GM23338 (cell line): ENCODE data around the gene ZFHX3. TPM values are rescaled to one million over a fixed set of nuclear protein-coding genes. Genes with fewer than 3 reads are reported as not detected.

Experiments used
- ATAC-seq: fragments of 200-7000 bp; cut with Tn5 transposase; 3 replicates; pipeline ENCODE4 v1.9.1; 2020
- DNase-seq: peaks from one replicate; pipeline ENCODE4 v3.0.0-alpha.2; 2015; ENCODE audit warnings: low spot score
- H2AFZ ChIP-seq: fragments of 200-600 bp; sonication (generic); 2 replicates; pipeline ENCODE4 v1.8.0; 2016; ENCODE audit warnings: antibody characterized with exemption, mild to moderate bottlenecking, moderate library complexity
- H3F3A ChIP-seq: fragments of 200-600 bp; sonication (generic); replicated peaks from 2 replicates; pipeline ENCODE4 v1.8.0; 2017; ENCODE audit warnings: antibody characterized with exemption, mixed run types, low read depth
- H3K27ac ChIP-seq: fragments of 200-600 bp; sonication (generic); 2 replicates; pipeline ENCODE4 v1.6.1; 2016; ENCODE audit warnings: low read depth
- H3K27me3 ChIP-seq: fragments of 200-600 bp; sonication (generic); 2 replicates; pipeline ENCODE4 v1.8.0; 2016; ENCODE audit warnings: mild to moderate bottlenecking, mixed run types, moderate library complexity; ENCODE audit not compliant: insufficient read depth
- H3K36me3 ChIP-seq: fragments of 200-600 bp; sonication (generic); 2 replicates; pipeline ENCODE4 v1.8.0; 2016; ENCODE audit warnings: mild to moderate bottlenecking; ENCODE audit not compliant: insufficient read depth
- H3K4me1 ChIP-seq: fragments of 200-600 bp; sonication (generic); 2 replicates; pipeline ENCODE4 v1.8.0; 2016; ENCODE audit warnings: mild to moderate bottlenecking, moderate library complexity; ENCODE audit not compliant: insufficient read depth
- H3K4me2 ChIP-seq: fragments of 200-600 bp; sonication (generic); 2 replicates; pipeline ENCODE4 v1.7.1; 2017; ENCODE audit warnings: mixed run types
- H3K4me3 ChIP-seq: fragments of 200-600 bp; sonication (generic); 2 replicates; pipeline ENCODE4 v1.6.1; 2016; ENCODE audit warnings: mixed run types
- H3K79me2 ChIP-seq: fragments of 200-600 bp; sonication (generic); replicated peaks from 2 replicates; pipeline ENCODE4 v1.8.0; 2017; ENCODE audit warnings: mild to moderate bottlenecking; ENCODE audit not compliant: insufficient read depth
- H3K9me2 ChIP-seq: fragments of 200-600 bp; sonication (generic); 2 replicates; pipeline ENCODE4 v1.8.0; 2017; ENCODE audit not compliant: insufficient read depth
- H4K20me1 ChIP-seq: fragments of 200-600 bp; sonication (generic); replicated peaks from 2 replicates; pipeline ENCODE4 v1.8.0; 2017; ENCODE audit warnings: mild to moderate bottlenecking; ENCODE audit not compliant: insufficient read depth
- H3K27ac Mint-ChIP-seq: 2 replicates; pipeline ENCODE4 v1.8.0; 2020; ENCODE audit warnings: inconsistent platforms, mild to moderate bottlenecking, moderate library complexity, mixed read lengths
- H3K27me3 Mint-ChIP-seq: 3 replicates; pipeline ENCODE4 v1.8.0; 2022; ENCODE audit warnings: low read depth, mild to moderate bottlenecking, moderate library complexity, mixed read lengths, inconsistent platforms; ENCODE audit not compliant: insufficient read depth, poor library complexity
- H3K36me3 Mint-ChIP-seq: 3 replicates; pipeline ENCODE4 v1.8.0; 2021; ENCODE audit warnings: low read depth, mild to moderate bottlenecking, inconsistent platforms, moderate library complexity, mixed read lengths
- H3K4me1 Mint-ChIP-seq: 3 replicates; pipeline ENCODE4 v1.8.0; 2020; ENCODE audit warnings: mild to moderate bottlenecking, inconsistent platforms, mixed read lengths
- H3K4me3 Mint-ChIP-seq: 3 replicates; pipeline ENCODE4 v1.8.0; 2021; ENCODE audit warnings: moderate library complexity, mild to moderate bottlenecking, inconsistent platforms, mixed read lengths
- H3K9me3 Mint-ChIP-seq: 3 replicates; pipeline ENCODE4 v1.8.0; 2020; ENCODE audit warnings: moderate library complexity, mild to moderate bottlenecking, inconsistent platforms, mixed read lengths
- CREB1 ChIP-seq: fragments of 250-450 bp; sonication (Bioruptor Pico); IDR thresholded peaks from 2 replicates; pipeline ENCODE4 v1.5.0; 2020; ENCODE audit warnings: low read depth, mild to moderate bottlenecking, moderate library complexity
- NANOG ChIP-seq: IDR thresholded peaks from 2 replicates; pipeline ENCODE4 v1.6.1; 2016; ENCODE audit warnings: antibody characterized with exemption, borderline replicate concordance
- REST ChIP-seq: IDR thresholded peaks from one replicate; pipeline ENCODE4 v1.6.1; 2018; ENCODE audit warnings: antibody characterized with exemption; ENCODE audit not compliant: unreplicated experiment
- ZNF114 ChIP-seq: fragments of 250-450 bp; sonication (Bioruptor Pico); IDR thresholded peaks from 2 replicates; pipeline ENCODE4 v1.5.0; 2020; ENCODE audit warnings: mild to moderate bottlenecking, moderate library complexity
- ZNF331 ChIP-seq: fragments of 250-450 bp; sonication (Bioruptor Pico); IDR thresholded peaks from 2 replicates; pipeline ENCODE4 v1.5.0; 2020; ENCODE audit warnings: low read depth, mild to moderate bottlenecking, moderate library complexity
- polyA plus RNA-seq: library from polyadenylated mRNA; unstranded; fragments of >200 nt; fragmentation: Nextera tagmentation; extraction: Ambion mirVana; gene quantifications from 2 replicates; pipeline ENCODE4 v1.2.1, GENCODE V29; 2016
- total RNA-seq: library from RNA; depleted of rRNA; stranded (reverse); fragments of >200 nt; shearing (Covaris generic); gene quantifications from 2 replicates; pipeline ENCODE4 v1.2.3, GENCODE V29; 2014
- TF ChIP-seq, protein P1 (sequence below): IDR thresholded peaks from 2 replicates; pipeline ENCODE4 v1.6.1; 2016; ENCODE audit warnings: antibody characterized with exemption

Gene ZFHX3
- total and polyA plus RNA-seq, 2 experiments from 2014 or later = 1.0 to 1.5 TPM

DNA sequence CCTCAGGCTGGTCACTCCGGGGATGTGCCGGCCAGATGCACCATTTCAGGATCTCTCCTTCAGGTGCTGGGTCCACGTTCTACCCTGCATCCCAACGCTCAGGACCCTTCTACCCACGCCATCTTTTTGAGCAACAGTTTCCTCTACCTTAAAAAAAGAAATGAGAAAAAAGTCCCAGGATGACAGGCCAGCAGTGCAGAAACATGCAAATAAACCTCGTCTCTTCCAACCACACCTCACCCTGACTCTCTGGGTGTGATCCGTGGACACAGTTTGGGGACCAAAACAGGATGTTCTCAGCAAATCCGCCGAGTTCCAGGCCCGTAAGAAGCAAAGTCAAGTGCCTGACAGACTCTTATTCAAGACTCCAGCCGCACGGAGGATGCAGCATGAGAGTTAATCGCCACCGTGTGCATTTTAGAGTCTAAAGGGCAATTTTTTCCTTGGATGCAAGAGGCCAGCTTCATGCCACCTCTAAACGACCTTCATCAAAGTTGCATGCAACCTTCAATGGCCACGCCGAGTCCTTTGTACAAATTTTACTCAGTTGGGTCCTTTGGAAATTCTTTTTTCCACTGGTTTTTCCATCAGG is 99.6 kb downstream of the ZFHX3 start (continued):
- TF ChIP-seq, protein P1, sequence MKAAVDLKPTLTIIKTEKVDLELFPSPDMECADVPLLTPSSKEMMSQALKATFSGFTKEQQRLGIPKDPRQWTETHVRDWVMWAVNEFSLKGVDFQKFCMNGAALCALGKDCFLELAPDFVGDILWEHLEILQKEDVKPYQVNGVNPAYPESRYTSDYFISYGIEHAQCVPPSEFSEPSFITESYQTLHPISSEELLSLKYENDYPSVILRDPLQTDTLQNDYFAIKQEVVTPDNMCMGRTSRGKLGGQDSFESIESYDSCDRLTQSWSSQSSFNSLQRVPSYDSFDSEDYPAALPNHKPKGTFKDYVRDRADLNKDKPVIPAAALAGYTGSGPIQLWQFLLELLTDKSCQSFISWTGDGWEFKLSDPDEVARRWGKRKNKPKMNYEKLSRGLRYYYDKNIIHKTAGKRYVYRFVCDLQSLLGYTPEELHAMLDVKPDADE = no peak
- TF ChIP-seq ZNF114 (CRISPR knock-in tag) = no peak

DNA sequence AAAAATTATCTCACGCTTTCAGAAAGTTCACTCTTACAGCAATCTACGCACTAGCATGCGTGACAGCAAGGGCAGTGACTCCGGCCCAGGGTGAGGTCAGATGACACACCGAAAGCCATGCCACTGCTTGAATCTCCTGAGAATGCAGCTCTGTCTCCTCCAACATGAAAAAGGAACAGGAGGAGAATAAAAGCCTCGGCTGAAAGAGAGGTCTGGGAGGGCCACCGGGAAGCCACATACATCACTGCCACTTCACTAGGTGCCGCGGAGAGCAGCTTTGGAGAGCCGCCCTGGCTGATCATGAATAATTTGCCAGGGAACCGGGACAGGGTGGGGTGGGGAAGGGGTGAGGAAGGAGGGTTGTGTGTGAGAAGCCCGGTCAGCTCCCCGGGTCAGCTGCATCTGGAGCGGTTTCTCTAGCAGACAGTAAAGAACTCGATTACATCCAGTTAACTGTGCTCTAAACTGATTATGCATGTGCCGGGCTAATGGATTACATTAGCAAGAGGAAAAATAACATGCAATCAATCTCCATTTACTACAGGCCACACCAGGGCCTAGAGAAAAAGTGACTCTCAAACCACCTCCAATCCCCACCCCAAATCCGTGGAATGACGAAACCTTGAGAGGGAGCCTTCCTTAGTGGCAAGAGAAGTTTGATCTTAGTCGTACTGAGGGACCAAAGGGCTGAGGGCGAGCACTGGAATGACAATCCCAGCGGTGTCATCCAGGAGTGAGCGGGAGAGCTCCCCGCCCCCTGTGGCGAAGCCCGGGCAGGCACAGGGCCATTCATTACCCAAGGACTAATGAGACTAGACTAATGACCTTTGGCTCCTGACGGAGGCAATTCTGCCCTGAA is 100.3 kb downstream of the ZFHX3 start:
- no peaks in the 10 kb centered on the region for H3K79me2 ChIP-seq
- H2AFZ ChIP-seq = no peak overlapping the region
- peaks cover 8% of the 10 kb centered on the region for H3K4me1 Mint-ChIP-seq
- H3K36me3 Mint-ChIP-seq = peaks cover 3% of the 10 kb centered on the region; the same call in 1 of the 3 replicates
- H3K27ac Mint-ChIP-seq = no peak overlapping the region
- no peak overlapping the region for H3K27ac ChIP-seq
- H3K27me3 ChIP-seq = no peaks in the 10 kb centered on the region
- H3K4me3 ChIP-seq = no peak overlapping the region
- H3K27me3 Mint-ChIP-seq = peaks cover 9% of the 10 kb centered on the region
- no peaks in the 10 kb centered on the region for H3F3A ChIP-seq
- TF ChIP-seq ZNF114 (CRISPR knock-in tag) = no peak
- no peak for TF ChIP-seq REST
- no peak for TF ChIP-seq ZNF331 (CRISPR knock-in tag)
- no peak for TF ChIP-seq NANOG
- TF ChIP-seq CREB1 (CRISPR knock-in tag) = no peak
- TF ChIP-seq, protein P1 = no peak
- no peak overlapping the region for H3K4me3 Mint-ChIP-seq
- H4K20me1 ChIP-seq = no peaks in the 10 kb centered on the region
- H3K4me2 ChIP-seq = no peak overlapping the region
- peak; percentile 67 for ATAC-seq
- no peaks in the 10 kb centered on the region for H3K9me2 ChIP-seq
- no peaks in the 10 kb centered on the region for H3K9me3 Mint-ChIP-seq
- no peaks in the 10 kb centered on the region; the same call in 1 of the 2 replicates for H3K4me1 ChIP-seq
- no peak for DNase-seq
- no peaks in the 10 kb centered on the region for H3K36me3 ChIP-seq
